ENCODE results near the gene MXD1. TPM values are rescaled to one million over a fixed set of nuclear protein-coding genes. Genes with fewer than 3 reads are reported as not detected.

The MXD1 gene
- total and polyA plus RNA-seq, 2 experiments from 2014 or later = 1.8 to 3.9 TPM

DNA sequence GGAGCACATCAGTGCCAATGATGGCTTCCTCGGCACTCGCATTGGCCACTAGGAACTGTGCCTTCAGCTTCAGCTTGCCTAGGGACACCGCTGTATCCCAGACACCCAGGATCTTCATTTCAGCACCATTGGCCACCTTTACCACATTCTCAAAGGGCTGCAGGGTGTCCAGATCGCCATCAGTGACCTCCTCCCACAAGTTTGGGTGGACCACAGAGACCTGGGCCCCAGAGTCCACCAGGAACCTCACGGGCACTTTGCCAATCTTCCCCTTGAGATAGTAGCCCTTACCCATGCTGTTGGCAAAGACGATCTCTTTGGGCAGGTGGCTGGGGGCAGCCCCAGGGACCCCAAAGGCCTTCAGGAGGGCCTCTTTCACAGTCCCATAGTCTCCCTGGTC lies 45.9 kb downstream of the MXD1 start:
- no peak overlapping the region for H3K27ac Mint-ChIP-seq
- Histone ChIP-seq H4K20me1 (replicated peaks; ENCODE audit: insufficient read depth) (no peaks in the 10 kb centered on the region), H3K4me3 (no peak overlapping the region), H3K4me2 (no peak overlapping the region), H3K36me3 (ENCODE audit: insufficient read depth) (no peaks in the 10 kb centered on the region), H3K79me2 (replicated peaks; ENCODE audit: insufficient read depth) (no peaks in the 10 kb centered on the region), H3K4me1 (ENCODE audit: insufficient read depth) (peaks cover 9% of the 10 kb centered on the region; the same call in 1 of the 2 replicates), H3K27me3 (ENCODE audit: insufficient read depth) (no peaks in the 10 kb centered on the region), H3K9me2 (ENCODE audit: insufficient read depth) (peaks cover 14% of the 10 kb centered on the region; the same call in 1 of the 2 replicates), H3K27ac (ENCODE audit: low read depth) (no peak overlapping the region), H2AFZ (no peak overlapping the region), H3F3A (replicated peaks; ENCODE audit: low read depth) (no peaks in the 10 kb centered on the region)
- no peaks in the 10 kb centered on the region for H3K9me3 Mint-ChIP-seq
- H3K27me3 Mint-ChIP-seq (ENCODE audit: insufficient read depth, low read depth, poor library complexity) = peaks cover 4% of the 10 kb centered on the region
- no peak for ATAC-seq
- no peak overlapping the region for H3K4me3 Mint-ChIP-seq
- peaks cover 15% of the 10 kb centered on the region for H3K4me1 Mint-ChIP-seq
- TF ChIP-seq NANOG (IDR thresholded peaks at IDR 0.05; ENCODE audit: borderline replicate concordance) (no peak), CREB1 (CRISPR knock-in tag; IDR thresholded peaks at IDR 0.05; ENCODE audit: low read depth) (no peak), POLR2AphosphoS5 (IDR thresholded peaks at IDR 0.05; ENCODE audit: low read depth) (no peak), EZH2phosphoT487 (IDR thresholded peaks at IDR 0.05; ENCODE audit: unreplicated experiment) (no peak), ZNF331 (CRISPR knock-in tag; IDR thresholded peaks at IDR 0.05; ENCODE audit: low read depth) (no peak), STAT1 (IDR thresholded peaks at IDR 0.05; ENCODE audit: unreplicated experiment) (no peak), JUNB (IDR thresholded peaks at IDR 0.05; ENCODE audit: unreplicated experiment) (no peak), ZNF114 (CRISPR knock-in tag; IDR thresholded peaks at IDR 0.05) (no peak), EZH2 (IDR thresholded peaks at IDR 0.05; ENCODE audit: low read depth, unreplicated experiment) (no peak)
- TF ChIP-seq, protein P1, sequence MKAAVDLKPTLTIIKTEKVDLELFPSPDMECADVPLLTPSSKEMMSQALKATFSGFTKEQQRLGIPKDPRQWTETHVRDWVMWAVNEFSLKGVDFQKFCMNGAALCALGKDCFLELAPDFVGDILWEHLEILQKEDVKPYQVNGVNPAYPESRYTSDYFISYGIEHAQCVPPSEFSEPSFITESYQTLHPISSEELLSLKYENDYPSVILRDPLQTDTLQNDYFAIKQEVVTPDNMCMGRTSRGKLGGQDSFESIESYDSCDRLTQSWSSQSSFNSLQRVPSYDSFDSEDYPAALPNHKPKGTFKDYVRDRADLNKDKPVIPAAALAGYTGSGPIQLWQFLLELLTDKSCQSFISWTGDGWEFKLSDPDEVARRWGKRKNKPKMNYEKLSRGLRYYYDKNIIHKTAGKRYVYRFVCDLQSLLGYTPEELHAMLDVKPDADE (IDR thresholded peaks at IDR 0.05) = no peak
- TF ChIP-seq, protein P2, sequence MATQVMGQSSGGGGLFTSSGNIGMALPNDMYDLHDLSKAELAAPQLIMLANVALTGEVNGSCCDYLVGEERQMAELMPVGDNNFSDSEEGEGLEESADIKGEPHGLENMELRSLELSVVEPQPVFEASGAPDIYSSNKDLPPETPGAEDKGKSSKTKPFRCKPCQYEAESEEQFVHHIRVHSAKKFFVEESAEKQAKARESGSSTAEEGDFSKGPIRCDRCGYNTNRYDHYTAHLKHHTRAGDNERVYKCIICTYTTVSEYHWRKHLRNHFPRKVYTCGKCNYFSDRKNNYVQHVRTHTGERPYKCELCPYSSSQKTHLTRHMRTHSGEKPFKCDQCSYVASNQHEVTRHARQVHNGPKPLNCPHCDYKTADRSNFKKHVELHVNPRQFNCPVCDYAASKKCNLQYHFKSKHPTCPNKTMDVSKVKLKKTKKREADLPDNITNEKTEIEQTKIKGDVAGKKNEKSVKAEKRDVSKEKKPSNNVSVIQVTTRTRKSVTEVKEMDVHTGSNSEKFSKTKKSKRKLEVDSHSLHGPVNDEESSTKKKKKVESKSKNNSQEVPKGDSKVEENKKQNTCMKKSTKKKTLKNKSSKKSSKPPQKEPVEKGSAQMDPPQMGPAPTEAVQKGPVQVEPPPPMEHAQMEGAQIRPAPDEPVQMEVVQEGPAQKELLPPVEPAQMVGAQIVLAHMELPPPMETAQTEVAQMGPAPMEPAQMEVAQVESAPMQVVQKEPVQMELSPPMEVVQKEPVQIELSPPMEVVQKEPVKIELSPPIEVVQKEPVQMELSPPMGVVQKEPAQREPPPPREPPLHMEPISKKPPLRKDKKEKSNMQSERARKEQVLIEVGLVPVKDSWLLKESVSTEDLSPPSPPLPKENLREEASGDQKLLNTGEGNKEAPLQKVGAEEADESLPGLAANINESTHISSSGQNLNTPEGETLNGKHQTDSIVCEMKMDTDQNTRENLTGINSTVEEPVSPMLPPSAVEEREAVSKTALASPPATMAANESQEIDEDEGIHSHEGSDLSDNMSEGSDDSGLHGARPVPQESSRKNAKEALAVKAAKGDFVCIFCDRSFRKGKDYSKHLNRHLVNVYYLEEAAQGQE (IDR thresholded peaks at IDR 0.05; ENCODE audit: unreplicated experiment) = no peak
- TF ChIP-seq, protein P3, sequence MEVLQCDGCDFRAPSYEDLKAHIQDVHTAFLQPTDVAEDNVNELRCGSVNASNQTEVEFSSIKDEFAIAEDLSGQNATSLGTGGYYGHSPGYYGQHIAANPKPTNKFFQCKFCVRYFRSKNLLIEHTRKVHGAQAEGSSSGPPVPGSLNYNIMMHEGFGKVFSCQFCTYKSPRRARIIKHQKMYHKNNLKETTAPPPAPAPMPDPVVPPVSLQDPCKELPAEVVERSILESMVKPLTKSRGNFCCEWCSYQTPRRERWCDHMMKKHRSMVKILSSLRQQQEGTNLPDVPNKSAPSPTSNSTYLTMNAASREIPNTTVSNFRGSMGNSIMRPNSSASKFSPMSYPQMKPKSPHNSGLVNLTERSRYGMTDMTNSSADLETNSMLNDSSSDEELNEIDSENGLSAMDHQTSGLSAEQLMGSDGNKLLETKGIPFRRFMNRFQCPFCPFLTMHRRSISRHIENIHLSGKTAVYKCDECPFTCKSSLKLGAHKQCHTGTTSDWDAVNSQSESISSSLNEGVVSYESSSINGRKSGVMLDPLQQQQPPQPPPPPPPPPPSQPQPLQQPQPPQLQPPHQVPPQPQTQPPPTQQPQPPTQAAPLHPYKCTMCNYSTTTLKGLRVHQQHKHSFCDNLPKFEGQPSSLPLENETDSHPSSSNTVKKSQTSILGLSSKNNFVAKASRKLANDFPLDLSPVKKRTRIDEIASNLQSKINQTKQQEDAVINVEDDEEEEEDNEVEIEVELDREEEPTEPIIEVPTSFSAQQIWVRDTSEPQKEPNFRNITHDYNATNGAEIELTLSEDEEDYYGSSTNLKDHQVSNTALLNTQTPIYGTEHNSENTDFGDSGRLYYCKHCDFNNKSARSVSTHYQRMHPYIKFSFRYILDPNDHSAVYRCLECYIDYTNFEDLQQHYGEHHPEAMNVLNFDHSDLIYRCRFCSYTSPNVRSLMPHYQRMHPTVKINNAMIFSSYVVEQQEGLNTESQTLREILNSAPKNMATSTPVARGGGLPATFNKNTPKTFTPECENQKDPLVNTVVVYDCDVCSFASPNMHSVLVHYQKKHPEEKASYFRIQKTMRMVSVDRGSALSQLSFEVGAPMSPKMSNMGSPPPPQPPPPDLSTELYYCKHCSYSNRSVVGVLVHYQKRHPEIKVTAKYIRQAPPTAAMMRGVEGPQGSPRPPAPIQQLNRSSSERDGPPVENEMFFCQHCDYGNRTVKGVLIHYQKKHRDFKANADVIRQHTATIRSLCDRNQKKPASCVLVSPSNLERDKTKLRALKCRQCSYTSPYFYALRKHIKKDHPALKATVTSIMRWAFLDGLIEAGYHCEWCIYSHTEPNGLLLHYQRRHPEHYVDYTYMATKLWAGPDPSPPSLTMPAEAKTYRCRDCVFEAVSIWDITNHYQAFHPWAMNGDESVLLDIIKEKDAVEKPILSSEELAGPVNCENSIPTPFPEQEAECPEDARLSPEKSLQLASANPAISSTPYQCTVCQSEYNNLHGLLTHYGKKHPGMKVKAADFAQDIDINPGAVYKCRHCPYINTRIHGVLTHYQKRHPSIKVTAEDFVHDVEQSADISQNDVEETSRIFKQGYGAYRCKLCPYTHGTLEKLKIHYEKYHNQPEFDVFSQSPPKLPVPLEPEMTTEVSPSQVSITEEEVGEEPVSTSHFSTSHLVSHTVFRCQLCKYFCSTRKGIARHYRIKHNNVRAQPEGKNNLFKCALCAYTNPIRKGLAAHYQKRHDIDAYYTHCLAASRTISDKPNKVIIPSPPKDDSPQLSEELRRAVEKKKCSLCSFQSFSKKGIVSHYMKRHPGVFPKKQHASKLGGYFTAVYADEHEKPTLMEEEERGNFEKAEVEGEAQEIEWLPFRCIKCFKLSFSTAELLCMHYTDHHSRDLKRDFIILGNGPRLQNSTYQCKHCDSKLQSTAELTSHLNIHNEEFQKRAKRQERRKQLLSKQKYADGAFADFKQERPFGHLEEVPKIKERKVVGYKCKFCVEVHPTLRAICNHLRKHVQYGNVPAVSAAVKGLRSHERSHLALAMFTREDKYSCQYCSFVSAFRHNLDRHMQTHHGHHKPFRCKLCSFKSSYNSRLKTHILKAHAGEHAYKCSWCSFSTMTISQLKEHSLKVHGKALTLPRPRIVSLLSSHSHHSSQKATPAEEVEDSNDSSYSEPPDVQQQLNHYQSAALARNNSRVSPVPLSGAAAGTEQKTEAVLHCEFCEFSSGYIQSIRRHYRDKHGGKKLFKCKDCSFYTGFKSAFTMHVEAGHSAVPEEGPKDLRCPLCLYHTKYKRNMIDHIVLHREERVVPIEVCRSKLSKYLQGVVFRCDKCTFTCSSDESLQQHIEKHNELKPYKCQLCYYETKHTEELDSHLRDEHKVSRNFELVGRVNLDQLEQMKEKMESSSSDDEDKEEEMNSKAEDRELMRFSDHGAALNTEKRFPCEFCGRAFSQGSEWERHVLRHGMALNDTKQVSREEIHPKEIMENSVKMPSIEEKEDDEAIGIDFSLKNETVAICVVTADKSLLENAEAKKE (CRISPR knock-in tag; IDR thresholded peaks at IDR 0.05) = no peak
- TF ChIP-seq, protein P4, sequence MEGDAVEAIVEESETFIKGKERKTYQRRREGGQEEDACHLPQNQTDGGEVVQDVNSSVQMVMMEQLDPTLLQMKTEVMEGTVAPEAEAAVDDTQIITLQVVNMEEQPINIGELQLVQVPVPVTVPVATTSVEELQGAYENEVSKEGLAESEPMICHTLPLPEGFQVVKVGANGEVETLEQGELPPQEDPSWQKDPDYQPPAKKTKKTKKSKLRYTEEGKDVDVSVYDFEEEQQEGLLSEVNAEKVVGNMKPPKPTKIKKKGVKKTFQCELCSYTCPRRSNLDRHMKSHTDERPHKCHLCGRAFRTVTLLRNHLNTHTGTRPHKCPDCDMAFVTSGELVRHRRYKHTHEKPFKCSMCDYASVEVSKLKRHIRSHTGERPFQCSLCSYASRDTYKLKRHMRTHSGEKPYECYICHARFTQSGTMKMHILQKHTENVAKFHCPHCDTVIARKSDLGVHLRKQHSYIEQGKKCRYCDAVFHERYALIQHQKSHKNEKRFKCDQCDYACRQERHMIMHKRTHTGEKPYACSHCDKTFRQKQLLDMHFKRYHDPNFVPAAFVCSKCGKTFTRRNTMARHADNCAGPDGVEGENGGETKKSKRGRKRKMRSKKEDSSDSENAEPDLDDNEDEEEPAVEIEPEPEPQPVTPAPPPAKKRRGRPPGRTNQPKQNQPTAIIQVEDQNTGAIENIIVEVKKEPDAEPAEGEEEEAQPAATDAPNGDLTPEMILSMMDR (conservative IDR thresholded peaks at IDR 0.05; ENCODE audit: low read depth in 2 of 2) = no peak
- DNase-seq (ENCODE audit: low spot score) = no peak
- no peaks in the 10 kb centered on the region; the same call in 2 of the 3 replicates for H3K36me3 Mint-ChIP-seq (ENCODE audit: low read depth)

Data from GM23338 (cell line).